WTC11 (cell line): ENCODE results near the gene SPINDOC. TPM values are rescaled to one million over a fixed set of nuclear protein-coding genes. Genes with fewer than 3 reads are reported as not detected.

ENCODE experiments used
- ATAC-seq: fragments of 200-7000 bp; cut with Tn5 transposase; 2 replicates; pipeline ENCODE4 v1.10.0; 2021; ENCODE audit warnings: mild to moderate bottlenecking, moderate library complexity
- CTCF ChIA-PET: fragments of 300-600 bp; sonication (Branson Sonifier 250); formaldehyde crosslinking; loops from one replicate; lab custom pipeline; 2021; ENCODE audit warnings: antibody characterized with exemption; lab: Charles Lee
- POLR2A ChIA-PET: fragments of 350-600 bp; sonication (Branson Sonifier 250); formaldehyde crosslinking; loops from one replicate; lab custom pipeline; 2021; ENCODE audit warnings: antibody characterized with exemption; lab: Charles Lee
- DNase-seq: peaks from one replicate; pipeline ENCODE4 v3.0.0; 2021; ENCODE audit warnings: low spot score
- H3K27ac Mint-ChIP-seq: 2 replicates; pipeline ENCODE4 v1.8.0; 2021; ENCODE audit warnings: mixed read lengths
- H3K27me3 Mint-ChIP-seq: 2 replicates; pipeline ENCODE4 v1.8.0; 2021; ENCODE audit warnings: low read depth, mild to moderate bottlenecking, moderate library complexity, mixed read lengths
- H3K36me3 Mint-ChIP-seq: 2 replicates; pipeline ENCODE4 v1.8.0; 2021; ENCODE audit warnings: mixed read lengths
- H3K4me1 Mint-ChIP-seq: 2 replicates; pipeline ENCODE4 v1.8.0; 2022; ENCODE audit warnings: mixed read lengths
- H3K4me3 Mint-ChIP-seq: 2 replicates; pipeline ENCODE4 v1.8.0; 2021; ENCODE audit warnings: mild to moderate bottlenecking, moderate library complexity, mixed read lengths
- H3K9me3 Mint-ChIP-seq: 2 replicates; pipeline ENCODE4 v1.8.0; 2021; ENCODE audit warnings: mixed read lengths
- ATF1 ChIP-seq: sonication (generic); formaldehyde crosslinking; IDR thresholded peaks from 2 replicates; pipeline ENCODE4 v1.8.1; 2023; ENCODE audit warnings: mild to moderate bottlenecking, moderate library complexity, missing genetic modification reagents
- CBFB ChIP-seq: sonication (generic); formaldehyde crosslinking; IDR thresholded peaks from 2 replicates; pipeline ENCODE4 v1.8.1; 2022; ENCODE audit warnings: mild to moderate bottlenecking, low read depth, missing genetic modification reagents
- CREB1 ChIP-seq: sonication (generic); formaldehyde crosslinking; IDR thresholded peaks from 2 replicates; pipeline ENCODE4 v1.8.0; 2023; ENCODE audit warnings: mild to moderate bottlenecking, missing genetic modification reagents
- CREM ChIP-seq: sonication (generic); formaldehyde crosslinking; IDR thresholded peaks from 2 replicates; pipeline ENCODE4 v1.8.1; 2022; ENCODE audit warnings: mild to moderate bottlenecking, missing genetic modification reagents, moderate library complexity
- EMX1 ChIP-seq: fragments of 250-450 bp; sonication (Bioruptor Pico); IDR thresholded peaks from 2 replicates; pipeline ENCODE4 v1.8.0; 2021; ENCODE audit warnings: mild to moderate bottlenecking
- FOXJ3 ChIP-seq: sonication (generic); formaldehyde crosslinking; IDR thresholded peaks from 2 replicates; pipeline ENCODE4 v1.9.0; 2021; ENCODE audit warnings: missing genetic modification reagents, mild to moderate bottlenecking, borderline replicate concordance
- GTF2I ChIP-seq: fragments of 250-450 bp; sonication (Bioruptor Pico); conservative IDR thresholded peaks from 2 replicates; pipeline ENCODE4 v1.4.0; 2021; ENCODE audit warnings: mild to moderate bottlenecking
- HMGA2 ChIP-seq: fragments of 250-450 bp; sonication (Bioruptor Pico); IDR thresholded peaks from 2 replicates; pipeline ENCODE4 v1.4.0; 2021; ENCODE audit warnings: mild to moderate bottlenecking, moderate library complexity
- JUN ChIP-seq: sonication (generic); formaldehyde crosslinking; IDR thresholded peaks from 2 replicates; pipeline ENCODE4 v1.8.0; 2023; ENCODE audit warnings: mild to moderate bottlenecking, missing genetic modification reagents
- MYBL2 ChIP-seq: sonication (generic); formaldehyde crosslinking; IDR thresholded peaks from 2 replicates; pipeline ENCODE4 v1.8.1; 2023; ENCODE audit warnings: mild to moderate bottlenecking, moderate library complexity, missing genetic modification reagents
- NFE2L1 ChIP-seq: sonication (generic); formaldehyde crosslinking; IDR thresholded peaks from 2 replicates; pipeline ENCODE4 v1.8.1; 2023; ENCODE audit warnings: missing genetic modification reagents
- PRRX2 ChIP-seq: fragments of 250-450 bp; sonication (Bioruptor Pico); IDR thresholded peaks from 2 replicates; pipeline ENCODE4 v1.8.0; 2021; ENCODE audit warnings: mild to moderate bottlenecking
- SMAD4 ChIP-seq: sonication (generic); formaldehyde crosslinking; IDR thresholded peaks from 2 replicates; pipeline ENCODE4 v1.8.0; 2022; ENCODE audit warnings: mild to moderate bottlenecking, missing genetic modification reagents
- SOX15 ChIP-seq: fragments of 250-450 bp; sonication (Bioruptor Pico); IDR thresholded peaks from 2 replicates; pipeline ENCODE4 v1.9.0; 2021; ENCODE audit warnings: mild to moderate bottlenecking
- SP1 ChIP-seq: sonication (generic); formaldehyde crosslinking; conservative IDR thresholded peaks from 2 replicates; pipeline ENCODE4 v1.8.1; 2022; ENCODE audit warnings: missing genetic modification reagents
- TEAD1 ChIP-seq: sonication (generic); formaldehyde crosslinking; IDR thresholded peaks from 2 replicates; pipeline ENCODE4 v1.8.0; 2022; ENCODE audit warnings: mild to moderate bottlenecking, missing genetic modification reagents
- ZNF121 ChIP-seq: sonication (generic); formaldehyde crosslinking; IDR thresholded peaks from 2 replicates; pipeline ENCODE4 v1.8.0; 2023; ENCODE audit warnings: missing genetic modification reagents
- ZNF138 ChIP-seq: sonication (generic); formaldehyde crosslinking; conservative IDR thresholded peaks from 2 replicates; pipeline ENCODE4 v1.8.1; 2022; ENCODE audit warnings: mild to moderate bottlenecking, moderate library complexity, missing genetic modification reagents
- ZNF263 ChIP-seq: sonication (generic); formaldehyde crosslinking; IDR thresholded peaks from 2 replicates; pipeline ENCODE4 v1.8.1; 2022; ENCODE audit warnings: low read depth, mild to moderate bottlenecking, moderate library complexity, missing genetic modification reagents
- ZNF671 ChIP-seq: fragments of 250-450 bp; sonication (Bioruptor Pico); IDR thresholded peaks from 2 replicates; pipeline ENCODE4 v1.8.0; 2021; ENCODE audit warnings: mild to moderate bottlenecking
- total RNA-seq: library from RNA; stranded (reverse); gene quantifications from 3 replicates; pipeline ENCODE4 v1.2.3, GENCODE V29; 2021
- TF ChIP-seq, protein P1 (sequence below): sonication (generic); formaldehyde crosslinking; IDR thresholded peaks from 2 replicates; pipeline ENCODE4 v1.8.1; 2023; ENCODE audit warnings: mild to moderate bottlenecking, moderate library complexity, missing genetic modification reagents
- TF ChIP-seq, protein P2 (sequence below): fragments of 250-450 bp; sonication (Bioruptor Pico); IDR thresholded peaks from 2 replicates; pipeline ENCODE4 v1.9.0; 2021; ENCODE audit warnings: mild to moderate bottlenecking
- TF ChIP-seq, protein P3 (sequence below): sonication (generic); formaldehyde crosslinking; IDR thresholded peaks from 2 replicates; pipeline ENCODE4 v1.8.0; 2023; ENCODE audit warnings: mild to moderate bottlenecking, missing genetic modification reagents
- TF ChIP-seq, protein P4 (sequence below): sonication (generic); formaldehyde crosslinking; IDR thresholded peaks from 2 replicates; pipeline ENCODE4 v1.8.1; 2022; ENCODE audit warnings: mild to moderate bottlenecking, missing genetic modification reagents, moderate library complexity, borderline replicate concordance
- TF ChIP-seq, protein P5 (sequence below): sonication (generic); formaldehyde crosslinking; IDR thresholded peaks from 2 replicates; pipeline ENCODE4 v1.8.0; 2023; ENCODE audit warnings: missing genetic modification reagents
- TF ChIP-seq, protein P6 (sequence below): sonication (generic); formaldehyde crosslinking; IDR thresholded peaks from 2 replicates; pipeline ENCODE4 v1.8.0; 2023; ENCODE audit warnings: missing genetic modification reagents, mild to moderate bottlenecking, borderline replicate concordance

Gene SPINDOC
- total RNA-seq, 1 experiment from 2014 or later = 93.8 TPM

DNA sequence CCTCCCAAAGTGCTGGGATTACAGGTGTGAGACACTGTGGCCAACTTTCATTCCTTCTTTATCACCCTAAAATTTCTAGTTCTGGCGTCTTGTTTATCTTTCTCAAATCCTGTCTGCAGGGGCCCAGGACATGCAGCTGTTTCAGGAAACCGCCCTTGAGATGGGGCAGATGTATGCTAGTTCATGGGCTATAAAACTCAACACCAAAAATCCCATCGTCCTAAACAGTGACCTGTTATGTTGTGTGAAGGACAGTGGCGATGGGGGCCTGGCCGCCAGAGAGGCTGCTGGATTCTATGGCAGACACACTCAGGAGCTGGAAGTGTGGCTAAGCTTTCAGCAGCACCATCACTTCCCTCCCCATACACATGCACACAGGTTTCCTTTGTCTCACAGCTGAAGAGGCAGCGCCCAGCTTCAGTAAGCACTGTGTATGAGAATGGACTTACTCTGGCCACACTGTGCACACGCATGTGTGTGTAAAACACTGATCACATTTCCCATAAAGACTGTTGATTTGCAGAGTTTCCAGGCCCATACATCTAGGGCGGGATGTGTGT is 62.3 kb downstream of the SPINDOC start:
- no peak for ATAC-seq

DNA sequence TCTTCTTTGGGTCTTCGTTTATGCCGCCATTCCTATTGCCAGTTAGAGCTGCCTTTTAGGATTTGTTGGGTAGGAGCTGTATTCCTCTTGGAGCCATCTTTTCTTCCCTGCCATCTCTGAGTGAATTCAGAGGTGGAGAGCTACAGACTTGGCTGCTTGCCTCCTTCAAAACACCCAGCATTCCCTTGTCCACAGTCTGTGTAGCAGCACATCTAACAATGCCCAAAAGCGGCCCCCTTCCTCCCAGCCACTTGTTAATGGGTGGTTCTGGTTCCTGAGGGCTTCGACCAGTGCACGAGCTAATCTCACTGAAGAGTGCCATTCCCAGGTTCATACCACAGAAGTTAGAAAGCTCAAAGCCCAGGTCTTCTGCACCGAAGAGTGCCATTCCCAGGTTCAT is 63.4 kb downstream of the SPINDOC start:
- Mint-ChIP-seq H3K4me3 (no peak overlapping the region), H3K4me1 (peaks cover 54% of the 10 kb centered on the region), H3K9me3 (no peaks in the 10 kb centered on the region), H3K27ac (no peak overlapping the region)
- ATAC-seq = no peak
- DNase-seq = no peak
- CTCF ChIA-PET = interaction anchor here (0.9 to 2.2 kb wide), 3 partner anchors 30 to 44 kb away, joined by 4 to 12 read pairs (median 4); partner anchors contain the start of gene MARK2
- POLR2A ChIA-PET = interaction anchor here (0.7 to 1.0 kb wide), 4 partner anchors 10 to 1035 kb away, joined by 3 to 10 read pairs (median 6); no protein-coding TSS in a partner anchor
- TF ChIP-seq ZNF138 (CRISPR knock-in tag) (no peak), CREM (no peak), HMGA2 (CRISPR knock-in tag) (no peak), FOXJ3 (CRISPR knock-in tag) (no peak), PRRX2 (no peak), SOX15 (no peak), EMX1 (CRISPR knock-in tag) (no peak), ATF1 (CRISPR knock-in tag) (no peak), SMAD4 (CRISPR knock-in tag) (no peak), SP1 (CRISPR knock-in tag) (no peak)
- TF ChIP-seq, protein P1, sequence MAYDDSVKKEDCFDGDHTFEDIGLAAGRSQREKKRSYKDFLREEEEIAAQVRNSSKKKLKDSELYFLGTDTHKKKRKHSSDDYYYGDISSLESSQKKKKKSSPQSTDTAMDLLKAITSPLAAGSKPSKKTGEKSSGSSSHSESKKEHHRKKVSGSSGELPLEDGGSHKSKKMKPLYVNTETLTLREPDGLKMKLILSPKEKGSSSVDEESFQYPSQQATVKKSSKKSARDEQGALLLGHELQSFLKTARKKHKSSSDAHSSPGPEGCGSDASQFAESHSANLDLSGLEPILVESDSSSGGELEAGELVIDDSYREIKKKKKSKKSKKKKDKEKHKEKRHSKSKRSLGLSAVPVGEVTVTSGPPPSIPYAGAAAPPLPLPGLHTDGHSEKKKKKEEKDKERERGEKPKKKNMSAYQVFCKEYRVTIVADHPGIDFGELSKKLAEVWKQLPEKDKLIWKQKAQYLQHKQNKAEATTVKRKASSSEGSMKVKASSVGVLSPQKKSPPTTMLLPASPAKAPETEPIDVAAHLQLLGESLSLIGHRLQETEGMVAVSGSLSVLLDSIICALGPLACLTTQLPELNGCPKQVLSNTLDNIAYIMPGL (CRISPR knock-in tag) = no peak
- TF ChIP-seq, protein P2, sequence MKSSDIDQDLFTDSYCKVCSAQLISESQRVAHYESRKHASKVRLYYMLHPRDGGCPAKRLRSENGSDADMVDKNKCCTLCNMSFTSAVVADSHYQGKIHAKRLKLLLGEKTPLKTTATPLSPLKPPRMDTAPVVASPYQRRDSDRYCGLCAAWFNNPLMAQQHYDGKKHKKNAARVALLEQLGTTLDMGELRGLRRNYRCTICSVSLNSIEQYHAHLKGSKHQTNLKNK = no peak
- TF ChIP-seq, protein P3, sequence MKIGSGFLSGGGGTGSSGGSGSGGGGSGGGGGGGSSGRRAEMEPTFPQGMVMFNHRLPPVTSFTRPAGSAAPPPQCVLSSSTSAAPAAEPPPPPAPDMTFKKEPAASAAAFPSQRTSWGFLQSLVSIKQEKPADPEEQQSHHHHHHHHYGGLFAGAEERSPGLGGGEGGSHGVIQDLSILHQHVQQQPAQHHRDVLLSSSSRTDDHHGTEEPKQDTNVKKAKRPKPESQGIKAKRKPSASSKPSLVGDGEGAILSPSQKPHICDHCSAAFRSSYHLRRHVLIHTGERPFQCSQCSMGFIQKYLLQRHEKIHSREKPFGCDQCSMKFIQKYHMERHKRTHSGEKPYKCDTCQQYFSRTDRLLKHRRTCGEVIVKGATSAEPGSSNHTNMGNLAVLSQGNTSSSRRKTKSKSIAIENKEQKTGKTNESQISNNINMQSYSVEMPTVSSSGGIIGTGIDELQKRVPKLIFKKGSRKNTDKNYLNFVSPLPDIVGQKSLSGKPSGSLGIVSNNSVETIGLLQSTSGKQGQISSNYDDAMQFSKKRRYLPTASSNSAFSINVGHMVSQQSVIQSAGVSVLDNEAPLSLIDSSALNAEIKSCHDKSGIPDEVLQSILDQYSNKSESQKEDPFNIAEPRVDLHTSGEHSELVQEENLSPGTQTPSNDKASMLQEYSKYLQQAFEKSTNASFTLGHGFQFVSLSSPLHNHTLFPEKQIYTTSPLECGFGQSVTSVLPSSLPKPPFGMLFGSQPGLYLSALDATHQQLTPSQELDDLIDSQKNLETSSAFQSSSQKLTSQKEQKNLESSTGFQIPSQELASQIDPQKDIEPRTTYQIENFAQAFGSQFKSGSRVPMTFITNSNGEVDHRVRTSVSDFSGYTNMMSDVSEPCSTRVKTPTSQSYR = no peak
- TF ChIP-seq, protein P4, sequence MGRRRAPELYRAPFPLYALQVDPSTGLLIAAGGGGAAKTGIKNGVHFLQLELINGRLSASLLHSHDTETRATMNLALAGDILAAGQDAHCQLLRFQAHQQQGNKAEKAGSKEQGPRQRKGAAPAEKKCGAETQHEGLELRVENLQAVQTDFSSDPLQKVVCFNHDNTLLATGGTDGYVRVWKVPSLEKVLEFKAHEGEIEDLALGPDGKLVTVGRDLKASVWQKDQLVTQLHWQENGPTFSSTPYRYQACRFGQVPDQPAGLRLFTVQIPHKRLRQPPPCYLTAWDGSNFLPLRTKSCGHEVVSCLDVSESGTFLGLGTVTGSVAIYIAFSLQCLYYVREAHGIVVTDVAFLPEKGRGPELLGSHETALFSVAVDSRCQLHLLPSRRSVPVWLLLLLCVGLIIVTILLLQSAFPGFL = no peak
- TF ChIP-seq, protein P5, sequence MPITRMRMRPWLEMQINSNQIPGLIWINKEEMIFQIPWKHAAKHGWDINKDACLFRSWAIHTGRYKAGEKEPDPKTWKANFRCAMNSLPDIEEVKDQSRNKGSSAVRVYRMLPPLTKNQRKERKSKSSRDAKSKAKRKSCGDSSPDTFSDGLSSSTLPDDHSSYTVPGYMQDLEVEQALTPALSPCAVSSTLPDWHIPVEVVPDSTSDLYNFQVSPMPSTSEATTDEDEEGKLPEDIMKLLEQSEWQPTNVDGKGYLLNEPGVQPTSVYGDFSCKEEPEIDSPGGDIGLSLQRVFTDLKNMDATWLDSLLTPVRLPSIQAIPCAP (CRISPR knock-in tag) = no peak
- TF ChIP-seq, all 79 proteins: peak for 0
- no peaks in the 10 kb centered on the region; the same call in 1 of the 2 replicates for H3K27me3 Mint-ChIP-seq
- peaks cover 5% of the 10 kb centered on the region; the same call in 1 of the 2 replicates for H3K36me3 Mint-ChIP-seq

More for the DNA sequence above, 62.3 kb downstream of the SPINDOC start:
- CTCF ChIA-PET = interaction anchor here (1.2 to 2.2 kb wide), 3 partner anchors 31 to 45 kb away, joined by 4 to 12 read pairs (median 4); partner anchors contain the start of gene MARK2
- Mint-ChIP-seq H3K36me3 (peaks cover 5% of the 10 kb centered on the region; the same call in 1 of the 2 replicates), H3K27ac (0 out of 2 replicates have a peak overlapping the region, but pooled peaks have one; percentile 15), H3K4me1 (peaks cover 51% of the 10 kb centered on the region)
- DNase-seq = no peak
- TF ChIP-seq CREM (no peak), ZNF121 (CRISPR knock-in tag) (no peak), JUN (CRISPR knock-in tag) (no peak), NFE2L1 (CRISPR knock-in tag) (no peak), MYBL2 (CRISPR knock-in tag) (no peak), CBFB (no peak), HMGA2 (CRISPR knock-in tag) (no peak), ZNF671 (CRISPR knock-in tag) (no peak), ZNF263 (CRISPR knock-in tag) (no peak), TEAD1 (CRISPR knock-in tag) (no peak), GTF2I (CRISPR knock-in tag) (no peak), CREB1 (CRISPR knock-in tag) (no peak)
- TF ChIP-seq, protein P6, sequence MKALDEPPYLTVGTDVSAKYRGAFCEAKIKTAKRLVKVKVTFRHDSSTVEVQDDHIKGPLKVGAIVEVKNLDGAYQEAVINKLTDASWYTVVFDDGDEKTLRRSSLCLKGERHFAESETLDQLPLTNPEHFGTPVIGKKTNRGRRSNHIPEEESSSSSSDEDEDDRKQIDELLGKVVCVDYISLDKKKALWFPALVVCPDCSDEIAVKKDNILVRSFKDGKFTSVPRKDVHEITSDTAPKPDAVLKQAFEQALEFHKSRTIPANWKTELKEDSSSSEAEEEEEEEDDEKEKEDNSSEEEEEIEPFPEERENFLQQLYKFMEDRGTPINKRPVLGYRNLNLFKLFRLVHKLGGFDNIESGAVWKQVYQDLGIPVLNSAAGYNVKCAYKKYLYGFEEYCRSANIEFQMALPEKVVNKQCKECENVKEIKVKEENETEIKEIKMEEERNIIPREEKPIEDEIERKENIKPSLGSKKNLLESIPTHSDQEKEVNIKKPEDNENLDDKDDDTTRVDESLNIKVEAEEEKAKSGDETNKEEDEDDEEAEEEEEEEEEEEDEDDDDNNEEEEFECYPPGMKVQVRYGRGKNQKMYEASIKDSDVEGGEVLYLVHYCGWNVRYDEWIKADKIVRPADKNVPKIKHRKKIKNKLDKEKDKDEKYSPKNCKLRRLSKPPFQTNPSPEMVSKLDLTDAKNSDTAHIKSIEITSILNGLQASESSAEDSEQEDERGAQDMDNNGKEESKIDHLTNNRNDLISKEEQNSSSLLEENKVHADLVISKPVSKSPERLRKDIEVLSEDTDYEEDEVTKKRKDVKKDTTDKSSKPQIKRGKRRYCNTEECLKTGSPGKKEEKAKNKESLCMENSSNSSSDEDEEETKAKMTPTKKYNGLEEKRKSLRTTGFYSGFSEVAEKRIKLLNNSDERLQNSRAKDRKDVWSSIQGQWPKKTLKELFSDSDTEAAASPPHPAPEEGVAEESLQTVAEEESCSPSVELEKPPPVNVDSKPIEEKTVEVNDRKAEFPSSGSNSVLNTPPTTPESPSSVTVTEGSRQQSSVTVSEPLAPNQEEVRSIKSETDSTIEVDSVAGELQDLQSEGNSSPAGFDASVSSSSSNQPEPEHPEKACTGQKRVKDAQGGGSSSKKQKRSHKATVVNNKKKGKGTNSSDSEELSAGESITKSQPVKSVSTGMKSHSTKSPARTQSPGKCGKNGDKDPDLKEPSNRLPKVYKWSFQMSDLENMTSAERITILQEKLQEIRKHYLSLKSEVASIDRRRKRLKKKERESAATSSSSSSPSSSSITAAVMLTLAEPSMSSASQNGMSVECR (CRISPR knock-in tag) = no peak
- TF ChIP-seq, all 79 proteins: peak for 0
- POLR2A ChIA-PET = no interaction called here
- H3K4me3 Mint-ChIP-seq = no peak overlapping the region
- H3K9me3 Mint-ChIP-seq = no peaks in the 10 kb centered on the region
- H3K27me3 Mint-ChIP-seq = no peaks in the 10 kb centered on the region; the same call in 1 of the 2 replicates
